Umbilical cord (tissue), 2 donors: ENCODE results near the gene CNTNAP1. TPM values are rescaled to one million over a fixed set of nuclear protein-coding genes. Genes with fewer than 3 reads are reported as not detected.
A peak's percentile ranks its signal among the peaks of the same experiment; 100 is the strongest.
"Not testable (repeated sequence)": the region's sequence is repeated elsewhere in the genome, so short reads cannot be mapped to it uniquely, and the experiment has no call there.

Experiments used
- DNase-seq: peaks from one replicate; pipeline ENCODE4 v3.0.0-alpha.2; 2015; ENCODE audit warnings: low spot score
- total RNA-seq: library from RNA; depleted of rRNA; stranded (reverse); fragments of >200 nt; gene quantifications from one replicate; pipeline ENCODE4 v1.2.3, GENCODE V29; 2014; ENCODE audit warnings: low replicate concordance; ENCODE audit not compliant: insufficient read depth

The CNTNAP1 gene
- 5.1 TPM for total RNA-seq

- DNase-seq = peak; percentile 86
Observed at GRCh38 chr17:42681976-42682721, at the start of gene CNTNAP1. CNTNAP1 (plus strand) TSS chr17:42682531; CDS start chr17:42682830, 299 bp downstream.

GRCh38 chr17:42632949-42633444 is 49.3 kb upstream of the CNTNAP1 start:
- no peak for DNase-seq

- DNase-seq = no peak
Observed at GRCh38 chr17:42639525-42640113, 42.7 kb upstream of the CNTNAP1 start.

- no peak for DNase-seq
Observed at GRCh38 chr17:42640121-42640520, 42.2 kb upstream of the CNTNAP1 start.

- no peak for DNase-seq
Observed at GRCh38 chr17:42642336-42642735, 40.0 kb upstream of the CNTNAP1 start.

- DNase-seq = no peak
Observed at GRCh38 chr17:42647778-42648177, 34.6 kb upstream of the CNTNAP1 start.

- DNase-seq = no peak
Observed at GRCh38 chr17:42651392-42651791, 30.9 kb upstream of the CNTNAP1 start.

GRCh38 chr17:42653179-42654124 is 28.9 kb upstream of the CNTNAP1 start:
- DNase-seq = peak; percentile 92

- no peak for DNase-seq
Observed at GRCh38 chr17:42655528-42655927, 26.8 kb upstream of the CNTNAP1 start.

- no peak for DNase-seq
Observed at GRCh38 chr17:42657824-42658588, 24.3 kb upstream of the CNTNAP1 start.

- peak; percentile 96 for DNase-seq
Observed at GRCh38 chr17:42659079-42659931, 23.0 kb upstream of the CNTNAP1 start, which contains the start of gene TUBG2. TUBG2 (plus strand) TSS chr17:42659284; CDS start chr17:42659504, 220 bp downstream.

- DNase-seq = not testable (repeated sequence)
Observed at GRCh38 chr17:42659932-42660274, 22.4 kb upstream of the CNTNAP1 start.

- no peak for DNase-seq
Observed at GRCh38 chr17:42660692-42661345, 21.5 kb upstream of the CNTNAP1 start.

- no peak for DNase-seq
Observed at GRCh38 chr17:42665581-42666001, 16.7 kb upstream of the CNTNAP1 start.

GRCh38 chr17:42666126-42666525 is 16.2 kb upstream of the CNTNAP1 start:
- DNase-seq = not testable (repeated sequence)

GRCh38 chr17:42667088-42667951 is 15.0 kb upstream of the CNTNAP1 start:
- DNase-seq = peak; percentile 59

GRCh38 chr17:42669705-42669976 is 12.7 kb upstream of the CNTNAP1 start:
- no peak for DNase-seq

GRCh38 chr17:42669977-42670788 is 12.1 kb upstream of the CNTNAP1 start:
- DNase-seq = no peak
